AG08395 (cell line): ENCODE results near the gene EPHB1.

ENCODE experiments used
- DNase-seq: peaks from one replicate; pipeline ENCODE4 v3.0.0; 2012; ENCODE audit warnings: mixed read lengths, low spot score

Gene EPHB1

GRCh38 chr3:135260025-135260424, 465.0 kb downstream of the EPHB1 start:
- no peak for DNase-seq

GRCh38 chr3:135261214-135261775, 466.2 kb downstream of the EPHB1 start:
- no peak for DNase-seq

GRCh38 chr3:135261916-135262315, 466.9 kb downstream of the EPHB1 start:
- no peak for DNase-seq

GRCh38 chr3:135262441-135262840, 467.4 kb downstream of the EPHB1 start:
- DNase-seq: no peak

GRCh38 chr3:135263331-135263730, 468.3 kb downstream of the EPHB1 start:
- no peak for DNase-seq

GRCh38 chr3:135267487-135267886, 472.4 kb downstream of the EPHB1 start:
- DNase-seq: no peak

GRCh38 chr3:135268941-135269532, 474.0 kb downstream of the EPHB1 start:
- DNase-seq: no peak

GRCh38 chr3:135271177-135272025, 476.3 kb downstream of the EPHB1 start:
- no peak for DNase-seq

GRCh38 chr3:135272026-135272669, 477.1 kb downstream of the EPHB1 start:
- no peak for DNase-seq

- no peak for DNase-seq
Observed at GRCh38 chr3:135292162-135292561, 497.1 kb downstream of the EPHB1 start.

GRCh38 chr3:135301670-135302069, 506.6 kb downstream of the EPHB1 start:
- no peak for DNase-seq

GRCh38 chr3:135304378-135304777, 509.3 kb downstream of the EPHB1 start:
- no peak for DNase-seq
